Hepatocyte (in vitro differentiated cells): ENCODE data around the gene MTFR1L. TPM values are rescaled to one million over a fixed set of nuclear protein-coding genes. Genes with fewer than 3 reads are reported as not detected.

Source experiments
- DNase-seq: peaks from one replicate; pipeline ENCODE4 v3.0.0-alpha.2; 2016; ENCODE audit warnings: low spot score
- H2AFZ ChIP-seq: fragments of 200-600 bp; sonication (generic); 2 replicates; pipeline ENCODE4 v1.6.0; 2016; ENCODE audit warnings: antibody characterized with exemption, mild to moderate bottlenecking
- H3K27ac ChIP-seq: fragments of 200-600 bp; sonication (generic); 2 replicates; pipeline ENCODE4 v1.5.1; 2016; ENCODE audit warnings: mild to moderate bottlenecking
- H3K27me3 ChIP-seq: fragments of 200-600 bp; sonication (generic); 2 replicates; pipeline ENCODE4 v1.6.1; 2016
- H3K36me3 ChIP-seq: fragments of 200-600 bp; sonication (generic); replicated peaks from 2 replicates; pipeline ENCODE4 v1.5.1; 2016; ENCODE audit warnings: low read depth; ENCODE audit not compliant: insufficient read depth
- H3K4me1 ChIP-seq: fragments of 200-600 bp; sonication (generic); 2 replicates; pipeline ENCODE4 v1.5.1; 2016; ENCODE audit warnings: mild to moderate bottlenecking, moderate library complexity; ENCODE audit not compliant: insufficient read depth
- H3K4me2 ChIP-seq: fragments of 200-600 bp; sonication (generic); 2 replicates; pipeline ENCODE4 v1.6.0; 2016
- H3K4me3 ChIP-seq: fragments of 200-600 bp; sonication (generic); 2 replicates; pipeline ENCODE4 v1.5.1; 2016; ENCODE audit warnings: mild to moderate bottlenecking
- H3K79me2 ChIP-seq: fragments of 200-600 bp; sonication (generic); 2 replicates; pipeline ENCODE4 v1.6.0; 2017; ENCODE audit warnings: mild to moderate bottlenecking
- H3K9me2 ChIP-seq: fragments of 200-600 bp; sonication (generic); replicated peaks from 2 replicates; pipeline ENCODE4 v1.6.0; 2017; ENCODE audit warnings: mild to moderate bottlenecking; ENCODE audit not compliant: insufficient read depth
- H3K9me3 ChIP-seq: fragments of 200-600 bp; sonication (generic); 2 replicates; pipeline ENCODE4 v1.5.1; 2016; ENCODE audit warnings: low read depth, mild to moderate bottlenecking
- H4K20me1 ChIP-seq: fragments of 200-600 bp; sonication (generic); 2 replicates; pipeline ENCODE4 v1.6.0; 2016; ENCODE audit warnings: mild to moderate bottlenecking; ENCODE audit not compliant: insufficient read depth, poor library complexity, severe bottlenecking
- CTCF ChIP-seq: fragments of 200-600 bp; sonication (generic); IDR thresholded peaks from 2 replicates; pipeline ENCODE4 v1.5.1; 2016; ENCODE audit warnings: antibody characterized with exemption, mild to moderate bottlenecking; ENCODE audit not compliant: poor library complexity
- EZH2 ChIP-seq: fragments of 200-600 bp; sonication (generic); IDR thresholded peaks from 2 replicates; pipeline ENCODE4 v1.6.1; 2016; ENCODE audit warnings: antibody characterized with exemption, mild to moderate bottlenecking, borderline replicate concordance
- EZH2phosphoT487 ChIP-seq: fragments of 200-600 bp; sonication (generic); IDR thresholded peaks from one replicate; pipeline ENCODE4 v1.6.1; 2018; ENCODE audit warnings: antibody characterized with exemption, mild to moderate bottlenecking, low read depth, moderate library complexity; ENCODE audit not compliant: unreplicated experiment, severe bottlenecking
- WGBS: methylation state at CpG from one replicate; pipeline ENCODE4 v1.1.6; 2016; ENCODE audit warnings: low lambda C conversion rate; ENCODE audit errors: missing lambda C conversion rate; 5-methylcytosine and 5-hydroxymethylcytosine counted together
- polyA plus RNA-seq: library from polyadenylated mRNA; unstranded; fragments of >200 nt; fragmentation: Nextera tagmentation; extraction: Ambion mirVana; gene quantifications from 2 replicates; pipeline ENCODE4 v1.2.1, GENCODE V29; 2016
- total RNA-seq: library from RNA; depleted of rRNA; stranded (reverse); fragments of >200 nt; gene quantifications from 2 replicates; pipeline ENCODE4 v1.2.3, GENCODE V29; 2014

The MTFR1L gene
- total and polyA plus RNA-seq, 2 experiments from 2014 or later: 62.6 to 103 TPM

GRCh38 chr1:25792115-25792514, 27.6 kb upstream of the MTFR1L start:
- H3K4me1 ChIP-seq: peaks cover 10% of the 10 kb centered on the region
- H3K9me2 ChIP-seq: no peaks in the 10 kb centered on the region
- no peaks in the 10 kb centered on the region for H3K79me2 ChIP-seq
- H3K27me3 ChIP-seq: no peaks in the 10 kb centered on the region
- H3K27ac ChIP-seq: peak overlapping the region; percentile 25
- TF ChIP-seq CTCF (no peak), EZH2 (no peak), EZH2phosphoT487 (no peak)
- WGBS: 71% methylated on average over 4 of the region's 4 CpGs
- H3K9me3 ChIP-seq: no peaks in the 10 kb centered on the region
- no peak overlapping the region for H2AFZ ChIP-seq
- no peaks in the 10 kb centered on the region for H3K36me3 ChIP-seq
- H4K20me1 ChIP-seq: no peaks in the 10 kb centered on the region
- no peak overlapping the region for H3K4me2 ChIP-seq
- H3K4me3 ChIP-seq: no peak overlapping the region
- no peak for DNase-seq

GRCh38 chr1:25793585-25794170, 26.1 kb upstream of the MTFR1L start:
- WGBS: 83% methylated on average over 7 of the region's 7 CpGs

GRCh38 chr1:25794325-25794724, 25.4 kb upstream of the MTFR1L start:
- H3K27me3 ChIP-seq: no peaks in the 10 kb centered on the region
- no peaks in the 10 kb centered on the region for H3K79me2 ChIP-seq
- peaks cover 13% of the 10 kb centered on the region for H3K4me1 ChIP-seq
- WGBS: 78% methylated on average over 8 of the region's 8 CpGs
- no peaks in the 10 kb centered on the region for H3K36me3 ChIP-seq
- DNase-seq: no peak
- no peaks in the 10 kb centered on the region for H4K20me1 ChIP-seq
- H3K27ac ChIP-seq: peak overlapping the region; percentile 30
- H3K4me2 ChIP-seq: no peak overlapping the region
- H2AFZ ChIP-seq: no peak overlapping the region
- no peaks in the 10 kb centered on the region for H3K9me3 ChIP-seq
- no peak overlapping the region for H3K4me3 ChIP-seq
- TF ChIP-seq EZH2: no peak
- no peak for TF ChIP-seq CTCF
- no peaks in the 10 kb centered on the region for H3K9me2 ChIP-seq

More at GRCh38 chr1:25793585-25794170, 26.1 kb upstream of the MTFR1L start:
- H3K9me3 ChIP-seq: no peaks in the 10 kb centered on the region
- peaks cover 10% of the 10 kb centered on the region for H3K4me1 ChIP-seq
- no peak for DNase-seq
- peak overlapping the region; percentile 30 for H3K27ac ChIP-seq
- no peaks in the 10 kb centered on the region for H3K9me2 ChIP-seq
- H3K4me3 ChIP-seq: no peak overlapping the region
- no peaks in the 10 kb centered on the region for H3K36me3 ChIP-seq
- H2AFZ ChIP-seq: no peak overlapping the region
- no peaks in the 10 kb centered on the region for H3K79me2 ChIP-seq
- H3K27me3 ChIP-seq: no peaks in the 10 kb centered on the region
- TF ChIP-seq CTCF (no peak), EZH2phosphoT487 (no peak), EZH2 (no peak)
- H3K4me2 ChIP-seq: no peak overlapping the region
- no peaks in the 10 kb centered on the region for H4K20me1 ChIP-seq
